Activated CD4-positive, alpha-beta T cell treated with anti-CD3 and anti-CD28 coated beads for 36 hours (primary cell): Measurements from ENCODE around the gene GNA15. TPM values are rescaled to one million over a fixed set of nuclear protein-coding genes. Genes with fewer than 3 reads are reported as not detected.
"Not testable (repeated sequence)": the region's sequence is repeated elsewhere in the genome, so short reads cannot be mapped to it uniquely, and the experiment has no call there.

Experiments
- ATAC-seq: fragments of 200-7000 bp; cut with Tn5 transposase; one replicate; pipeline ENCODE4 v1.10.0; 2021; ENCODE audit warnings: mild to moderate bottlenecking, moderate library complexity
- CTCF ChIA-PET: fragments of 350-600 bp; sonication (Branson Sonifier 250); formaldehyde crosslinking; loops from one replicate; lab custom pipeline; 2021; ENCODE audit warnings: antibody characterized with exemption; lab: Charles Lee
- POLR2A ChIA-PET: fragments of 350-600 bp; sonication (Branson Sonifier 250); formaldehyde crosslinking; loops from one replicate; lab custom pipeline; 2021; ENCODE audit warnings: antibody characterized with exemption, inconsistent platforms; lab: Charles Lee
- DNase-seq: peaks from one replicate; pipeline ENCODE4 v3.0.0-alpha.2; 2020
- H3K27ac Mint-ChIP-seq: one replicate; pipeline ENCODE4 v1.8.0; 2021; ENCODE audit warnings: mixed read lengths
- H3K27me3 Mint-ChIP-seq: one replicate; pipeline ENCODE4 v1.8.0; 2021; ENCODE audit warnings: mixed read lengths
- H3K36me3 Mint-ChIP-seq: one replicate; pipeline ENCODE4 v1.8.0; 2021; ENCODE audit warnings: low read depth, mixed read lengths
- H3K4me1 Mint-ChIP-seq: one replicate; pipeline ENCODE4 v1.8.0; 2021; ENCODE audit warnings: mixed read lengths
- H3K4me3 Mint-ChIP-seq: one replicate; pipeline ENCODE4 v1.8.0; 2021; ENCODE audit warnings: mild to moderate bottlenecking, moderate library complexity, mixed read lengths
- H3K9me3 Mint-ChIP-seq: one replicate; pipeline ENCODE4 v1.8.0; 2021; ENCODE audit warnings: low read depth, mixed read lengths
- intact Hi-C, 2 experiments: fragments of 100-400 bp; cut with DNase I in 1 of 2; cut with micrococcal nuclease in 1 of 2; formaldehyde crosslinking; loops; one replicate each; pipeline versions ENCODE4 v1.14.2 to v1.15.1; 2022 to 2024; cut with DNase I, micrococcal nuclease
- total RNA-seq, 2 experiments: library from RNA; stranded (reverse); gene quantifications; one replicate each; pipeline ENCODE4 v1.2.3, GENCODE V29; 2021

GNA15 gene
- total RNA-seq, 2 experiments from 2014 or later = 64.9 to 70.9 TPM

DNA sequence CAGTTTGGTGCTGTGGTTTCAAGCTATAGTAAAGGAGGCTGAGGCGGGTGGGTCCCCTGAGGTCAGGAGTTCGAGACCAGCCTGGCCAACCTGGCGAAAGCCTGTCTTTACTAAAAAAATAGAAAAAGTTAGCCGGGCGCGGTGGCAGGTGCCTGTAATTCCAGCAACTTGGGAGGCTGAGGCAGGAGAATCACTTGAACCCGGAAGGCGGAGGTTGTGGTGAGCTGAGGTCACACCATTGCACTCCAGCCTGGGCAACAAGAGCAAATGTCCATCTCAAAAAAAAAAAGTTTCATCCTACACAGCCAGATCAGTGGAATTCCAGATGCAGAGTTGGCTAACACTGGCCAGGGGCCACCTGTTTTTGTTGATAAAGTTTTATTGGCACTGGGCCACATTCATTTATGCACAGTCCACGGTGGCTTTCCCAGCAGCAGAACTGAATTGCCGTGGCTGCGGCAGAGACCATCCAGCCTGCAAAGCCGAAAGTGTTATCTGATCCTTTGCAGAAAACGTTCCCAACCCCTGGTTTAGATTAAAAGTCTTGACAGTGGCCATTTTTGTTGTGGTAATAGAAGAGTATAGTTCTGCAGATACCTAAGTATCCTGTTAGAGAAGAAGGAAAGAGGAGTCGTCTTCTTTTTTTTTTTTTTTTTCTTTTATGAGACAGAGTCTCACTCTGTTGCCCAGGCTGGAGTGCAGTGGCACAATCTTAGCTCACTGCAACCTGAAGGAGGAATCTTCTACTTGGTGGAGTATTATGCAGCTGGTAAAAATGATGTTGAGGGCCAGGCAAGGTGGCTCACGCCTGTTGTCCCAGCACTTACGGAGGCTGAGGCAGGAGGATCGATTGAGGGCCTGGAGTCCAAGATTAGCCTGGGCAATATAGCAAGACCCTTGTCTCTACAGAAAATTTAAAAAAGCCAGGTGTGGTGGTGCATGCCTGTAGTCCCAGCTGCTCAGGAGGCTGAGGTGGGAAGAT is 58.6 kb downstream of the GNA15 start:
- Mint-ChIP-seq H3K27me3 (no peaks in the 10 kb centered on the region), H3K27ac (no peak overlapping the region), H3K4me1 (peaks cover 4% of the 10 kb centered on the region), H3K36me3 (peaks cover 15% of the 10 kb centered on the region), H3K4me3 (no peak overlapping the region), H3K9me3 (no peaks in the 10 kb centered on the region)
- intact Hi-C loops = no loop called here
- ATAC-seq (no peak), DNase-seq (no peak)
- ChIA-PET CTCF (interaction anchor here (0.6 kb wide), 2 partner anchors 39 to 394 kb away, joined by 3 read pairs; no protein-coding TSS in a partner anchor), POLR2A (no interaction called here)

DNA sequence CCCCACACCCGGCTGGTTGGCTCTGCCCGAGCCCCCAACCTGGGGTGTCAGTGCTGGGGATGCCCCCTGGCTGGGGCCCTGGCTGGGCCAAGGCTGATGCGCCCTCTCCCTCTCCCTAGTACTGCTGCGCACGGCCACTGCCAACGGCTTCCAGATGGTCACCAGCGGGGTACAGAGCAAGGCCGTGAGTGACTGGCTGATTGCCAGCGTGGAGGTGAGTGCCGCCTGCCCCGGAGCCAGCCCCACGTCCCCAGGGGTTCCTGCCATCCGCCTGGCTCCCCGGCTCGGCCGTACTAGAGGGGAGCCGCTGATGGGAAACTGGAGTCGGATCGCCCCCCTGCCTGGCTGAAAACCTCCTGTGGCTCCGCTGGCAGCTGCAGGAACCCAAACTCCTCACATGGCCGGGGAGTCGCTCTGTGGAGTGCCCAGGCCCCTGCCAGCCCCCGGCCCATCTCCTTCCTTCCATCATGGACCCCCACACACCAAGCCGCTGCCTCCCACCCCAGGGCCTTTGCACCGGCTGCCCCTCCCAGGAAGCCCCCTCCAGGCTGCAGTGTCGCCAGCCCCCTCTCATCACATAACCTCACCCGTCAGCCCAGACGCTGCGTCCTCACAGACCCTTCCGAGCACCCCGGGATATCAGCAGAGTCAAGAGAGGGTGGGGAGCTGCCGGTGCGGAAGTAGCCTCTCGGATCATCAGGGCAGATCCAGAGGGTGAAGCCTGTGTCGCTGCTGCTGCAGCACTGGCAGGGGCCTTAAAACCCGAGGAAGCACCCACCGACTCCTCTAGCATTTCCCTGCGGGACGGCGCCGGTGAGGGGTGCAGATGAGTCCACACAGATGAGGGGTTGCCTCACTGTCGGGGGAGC is 60.5 kb downstream of the GNA15 start:
- intact Hi-C loops = no loop called here
- Mint-ChIP-seq H3K27ac (no peak overlapping the region), H3K4me3 (no peak overlapping the region), H3K27me3 (no peaks in the 10 kb centered on the region), H3K9me3 (no peaks in the 10 kb centered on the region), H3K4me1 (no peaks in the 10 kb centered on the region), H3K36me3 (peaks cover 14% of the 10 kb centered on the region)
- DNase-seq = no peak
- no peak for ATAC-seq
- POLR2A ChIA-PET = interaction anchor here (0.7 kb wide), 1 partner anchor 141 kb away, joined by 3 read pairs; no protein-coding TSS in a partner anchor
- CTCF ChIA-PET = interaction anchor here (0.6 kb wide), 1 partner anchor 36 kb away, joined by 3 read pairs; no protein-coding TSS in a partner anchor

DNA sequence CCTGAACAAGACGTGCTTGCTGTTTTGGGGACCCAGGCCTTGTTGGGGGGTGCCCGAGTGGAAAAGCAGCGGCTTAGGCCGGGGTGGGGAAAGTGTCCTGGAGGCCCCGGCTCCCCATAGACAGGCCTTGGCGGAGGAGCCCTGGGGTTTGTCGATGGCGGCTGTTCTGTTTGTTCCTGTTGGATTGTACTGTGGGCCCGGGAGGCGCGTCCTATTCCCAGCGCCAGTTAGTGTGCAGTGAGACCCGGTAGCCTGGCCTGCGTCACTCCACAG is 61.0 kb downstream of the GNA15 start:
- Mint-ChIP-seq H3K27ac (no peak overlapping the region), H3K9me3 (no peaks in the 10 kb centered on the region), H3K27me3 (no peaks in the 10 kb centered on the region), H3K4me1 (no peaks in the 10 kb centered on the region), H3K4me3 (no peak overlapping the region), H3K36me3 (peaks cover 14% of the 10 kb centered on the region)
- intact Hi-C loops = no loop called here
- no peak for DNase-seq
- ChIA-PET POLR2A (no interaction called here), CTCF (no interaction called here)
- ATAC-seq = no peak

DNA sequence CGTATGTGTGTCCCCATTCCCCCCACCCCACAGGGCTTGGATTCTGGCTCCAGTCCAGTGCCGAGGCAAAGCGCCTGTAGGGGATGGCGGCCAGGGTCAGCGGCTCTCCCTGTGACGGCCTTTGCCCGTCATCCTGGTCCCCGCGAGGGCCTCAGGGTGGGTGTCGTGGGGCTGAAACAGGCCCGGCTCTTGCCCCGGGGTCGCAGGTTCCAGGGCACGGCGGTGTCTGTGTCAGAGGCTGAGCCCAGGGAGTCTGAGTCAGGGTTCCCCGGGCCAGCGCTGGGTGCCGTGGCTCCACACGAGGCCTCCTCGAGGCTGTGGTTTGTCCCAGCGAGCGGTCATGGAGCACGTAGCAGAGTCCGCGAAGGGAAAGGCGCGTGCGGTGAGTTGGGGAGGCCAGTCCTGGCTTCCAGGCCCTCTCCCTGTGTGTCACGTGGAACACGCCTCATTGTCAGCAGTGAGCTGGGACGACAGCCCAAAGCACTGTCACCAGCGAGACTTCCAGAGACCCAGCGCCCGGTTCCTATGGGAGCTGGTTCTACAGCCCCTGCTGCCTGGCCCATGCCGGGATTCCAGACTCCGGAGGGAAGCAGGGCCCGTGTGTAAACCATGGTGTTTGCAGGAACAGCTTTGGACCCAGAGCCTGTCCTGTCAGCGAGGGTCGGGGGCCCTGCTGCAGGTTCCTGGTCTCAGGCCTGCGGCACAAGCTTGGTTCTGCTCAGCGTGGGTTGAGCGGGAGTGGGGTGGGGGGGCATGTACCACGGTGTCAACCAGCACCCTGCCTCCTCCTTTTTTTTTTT is 63.3 kb downstream of the GNA15 start:
- no peak for ATAC-seq

DNA sequence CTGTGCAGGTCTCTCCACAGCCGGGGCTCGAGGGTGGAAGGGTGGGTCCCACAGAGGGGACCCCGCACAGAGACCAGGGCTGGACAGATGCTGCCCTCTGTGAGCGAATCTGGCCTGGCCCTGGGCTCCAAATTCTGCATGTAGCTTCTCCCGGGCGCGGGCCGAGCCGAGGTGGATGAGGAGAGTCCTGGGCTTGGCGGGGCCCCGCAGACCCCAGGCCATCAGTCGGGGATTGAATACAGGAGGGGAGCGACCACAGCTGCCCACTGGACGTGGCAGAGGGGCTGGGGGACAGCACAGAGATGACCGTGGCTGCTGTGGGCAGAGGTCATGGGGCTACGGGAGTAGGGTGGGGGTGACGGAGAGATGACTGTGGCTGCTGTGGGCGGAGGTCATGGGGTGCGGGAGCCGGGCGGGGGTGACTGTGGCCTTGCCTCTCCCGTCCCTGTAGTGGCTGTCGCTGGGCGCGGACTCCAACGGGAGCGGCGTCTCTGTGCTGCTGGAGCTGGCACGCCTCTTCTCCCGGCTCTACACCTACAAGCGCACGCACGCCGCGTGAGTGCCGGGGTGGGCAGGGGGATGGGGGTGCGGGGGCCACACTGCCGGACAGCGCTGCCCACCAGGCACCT is 65.4 kb downstream of the GNA15 start:
- Mint-ChIP-seq H3K4me3 (no peak overlapping the region), H3K27ac (no peak overlapping the region), H3K36me3 (peaks cover 2% of the 10 kb centered on the region), H3K27me3 (no peaks in the 10 kb centered on the region), H3K9me3 (no peaks in the 10 kb centered on the region), H3K4me1 (no peaks in the 10 kb centered on the region)
- intact Hi-C loops = no loop called here
- DNase-seq (no peak), ATAC-seq (no peak)
- ChIA-PET CTCF (interaction anchor here (0.7 kb wide), 1 partner anchor 1348 kb away, joined by 3 read pairs; no protein-coding TSS in a partner anchor), POLR2A (no interaction called here)

More for the DNA sequence above, 63.3 kb downstream of the GNA15 start:
- no peak overlapping the region for H3K27ac Mint-ChIP-seq
- intact Hi-C loops = no loop called here
- H3K4me1 Mint-ChIP-seq = no peaks in the 10 kb centered on the region
- ChIA-PET POLR2A (no interaction called here), CTCF (interaction anchor here (0.6 kb wide), 1 partner anchor 11 kb away, joined by 3 read pairs; no protein-coding TSS in a partner anchor)
- H3K4me3 Mint-ChIP-seq = no peak overlapping the region
- no peak for DNase-seq
- peaks cover 10% of the 10 kb centered on the region for H3K36me3 Mint-ChIP-seq
- H3K27me3 Mint-ChIP-seq = no peaks in the 10 kb centered on the region
- H3K9me3 Mint-ChIP-seq = no peaks in the 10 kb centered on the region

DNA sequence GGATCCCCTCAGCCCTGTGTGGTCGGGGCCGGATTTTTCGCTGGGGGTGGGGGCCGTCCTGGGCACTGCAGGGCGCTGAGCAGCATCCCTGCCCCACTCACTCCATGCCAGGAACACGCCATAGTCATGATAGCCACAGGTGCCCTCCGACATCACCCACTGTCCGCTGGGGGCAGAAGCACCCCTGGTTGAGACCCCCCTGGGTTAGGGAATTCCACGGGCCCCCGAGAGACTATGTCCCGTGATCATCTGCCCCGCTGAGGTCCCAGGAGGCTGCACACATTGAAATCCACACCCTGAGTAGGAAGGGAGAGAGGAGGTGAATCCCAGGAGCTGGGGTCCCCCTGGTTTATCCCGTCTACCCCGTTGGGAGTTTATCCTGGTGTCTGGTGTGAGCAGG is 66.1 kb downstream of the GNA15 start:
- H3K27me3 Mint-ChIP-seq = no peaks in the 10 kb centered on the region
- H3K4me1 Mint-ChIP-seq = no peaks in the 10 kb centered on the region
- ChIA-PET POLR2A (no interaction called here), CTCF (no interaction called here)
- no peak overlapping the region for H3K4me3 Mint-ChIP-seq
- H3K9me3 Mint-ChIP-seq = no peaks in the 10 kb centered on the region
- H3K27ac Mint-ChIP-seq = no peak overlapping the region
- ATAC-seq = no peak
- DNase-seq = no peak
- peaks cover 2% of the 10 kb centered on the region for H3K36me3 Mint-ChIP-seq
- intact Hi-C loops = no loop called here

DNA sequence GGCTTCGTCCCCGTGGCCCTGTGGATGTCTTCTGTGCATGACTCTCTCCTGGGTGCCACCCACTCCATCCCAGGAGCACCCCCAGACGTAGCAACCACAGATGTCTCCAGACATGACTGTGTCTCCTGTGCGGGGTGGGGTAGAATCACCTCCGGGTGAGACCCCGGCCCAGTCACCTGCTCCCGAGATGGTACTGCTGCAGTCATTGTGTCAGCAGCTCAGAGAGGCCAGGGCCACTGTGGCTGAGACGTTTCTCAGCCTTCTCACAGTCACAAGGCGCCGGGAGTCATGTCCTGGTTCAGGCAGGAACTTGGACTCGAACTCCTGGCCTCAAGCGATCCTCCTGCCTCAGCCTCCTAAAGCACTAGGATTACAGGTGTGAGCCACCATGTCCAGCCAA is 66.5 kb downstream of the GNA15 start:
- ChIA-PET POLR2A (no interaction called here), CTCF (no interaction called here)
- Mint-ChIP-seq H3K9me3 (no peaks in the 10 kb centered on the region), H3K4me1 (no peaks in the 10 kb centered on the region), H3K27ac (no peak overlapping the region), H3K27me3 (no peaks in the 10 kb centered on the region), H3K4me3 (no peak overlapping the region), H3K36me3 (peaks cover 2% of the 10 kb centered on the region)
- ATAC-seq = no peak
- intact Hi-C loops = no loop called here
- no peak for DNase-seq

DNA sequence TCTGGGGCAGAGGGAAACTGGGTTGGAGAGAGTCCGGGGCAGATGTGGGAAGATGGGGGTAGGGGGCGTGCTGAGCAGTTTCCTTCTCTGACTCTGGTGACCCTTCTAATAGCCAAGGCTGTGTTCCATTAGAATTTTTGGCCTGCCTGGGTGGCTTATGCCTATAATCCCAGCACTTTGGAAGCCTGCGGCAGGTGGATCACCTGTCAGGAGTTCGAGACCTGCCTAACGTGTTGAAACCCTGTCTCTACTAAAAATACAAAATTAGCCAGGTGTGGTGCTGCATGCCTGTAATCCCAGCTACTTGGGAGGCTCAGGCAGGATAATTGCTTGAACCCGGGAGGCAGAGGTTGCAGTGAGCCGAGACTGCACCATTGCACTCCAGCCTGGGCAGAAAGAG is 67.1 kb downstream of the GNA15 start:
- POLR2A ChIA-PET, ATAC-seq, intact Hi-C loops, H3K27me3 Mint-ChIP-seq, H3K4me1 Mint-ChIP-seq, H3K36me3 Mint-ChIP-seq, H3K27ac Mint-ChIP-seq, DNase-seq, H3K9me3 Mint-ChIP-seq, H3K4me3 Mint-ChIP-seq: not testable (repeated sequence)
- CTCF ChIA-PET = interaction anchor here (0.5 to 1.0 kb wide), 2 partner anchors 127 to 252 kb away, joined by 3 to 5 read pairs; no protein-coding TSS in a partner anchor

DNA sequence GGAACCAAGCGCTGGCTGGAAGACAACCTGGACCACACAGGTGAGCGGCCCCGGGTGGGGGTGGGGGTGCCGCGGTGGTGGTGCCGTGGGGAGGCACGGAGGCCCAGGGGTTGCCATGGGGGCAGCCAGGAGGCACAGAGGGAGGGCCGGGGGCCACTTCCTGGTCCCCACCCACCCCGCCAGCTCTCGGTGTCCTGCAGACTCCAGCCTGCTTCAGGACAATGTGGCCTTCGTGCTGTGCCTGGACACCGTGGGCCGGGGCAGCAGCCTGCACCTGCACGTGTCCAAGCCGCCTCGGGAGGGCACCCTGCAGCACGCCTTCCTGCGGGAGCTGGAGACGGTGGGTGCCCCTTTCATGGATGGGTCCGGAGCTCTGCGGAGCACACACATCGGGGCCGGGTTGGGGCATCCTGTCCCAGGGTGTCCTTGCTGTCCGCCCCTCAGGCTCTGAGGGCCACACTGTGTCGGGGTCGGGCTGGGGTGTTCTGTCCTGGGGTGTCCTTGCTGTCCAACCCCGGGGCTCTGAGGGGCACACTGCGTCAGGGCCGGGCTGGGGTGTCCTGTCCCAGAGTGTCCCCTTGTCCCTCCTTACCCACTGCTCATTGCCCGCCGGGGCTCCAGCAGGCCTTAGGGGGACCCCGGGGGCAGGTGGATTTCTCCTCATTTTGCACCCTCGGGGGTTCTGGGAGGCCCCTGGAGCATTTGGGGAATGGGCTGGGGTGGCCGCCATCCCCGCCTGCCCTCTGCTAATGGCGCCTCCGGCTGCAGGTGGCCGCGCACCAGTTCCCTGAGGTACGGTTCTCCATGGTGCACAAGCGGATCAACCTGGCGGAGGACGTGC is 68.2 kb downstream of the GNA15 start:
- intact Hi-C loops = no loop called here
- Mint-ChIP-seq H3K9me3 (no peaks in the 10 kb centered on the region), H3K27ac (no peak overlapping the region), H3K36me3 (peaks cover 2% of the 10 kb centered on the region), H3K27me3 (no peaks in the 10 kb centered on the region), H3K4me1 (no peaks in the 10 kb centered on the region), H3K4me3 (no peak overlapping the region)
- no peak for ATAC-seq
- CTCF ChIA-PET = interaction anchor here (1.0 kb wide), 1 partner anchor 129 kb away, joined by 5 read pairs; no protein-coding TSS in a partner anchor
- POLR2A ChIA-PET = no interaction called here
- no peak for DNase-seq

DNA sequence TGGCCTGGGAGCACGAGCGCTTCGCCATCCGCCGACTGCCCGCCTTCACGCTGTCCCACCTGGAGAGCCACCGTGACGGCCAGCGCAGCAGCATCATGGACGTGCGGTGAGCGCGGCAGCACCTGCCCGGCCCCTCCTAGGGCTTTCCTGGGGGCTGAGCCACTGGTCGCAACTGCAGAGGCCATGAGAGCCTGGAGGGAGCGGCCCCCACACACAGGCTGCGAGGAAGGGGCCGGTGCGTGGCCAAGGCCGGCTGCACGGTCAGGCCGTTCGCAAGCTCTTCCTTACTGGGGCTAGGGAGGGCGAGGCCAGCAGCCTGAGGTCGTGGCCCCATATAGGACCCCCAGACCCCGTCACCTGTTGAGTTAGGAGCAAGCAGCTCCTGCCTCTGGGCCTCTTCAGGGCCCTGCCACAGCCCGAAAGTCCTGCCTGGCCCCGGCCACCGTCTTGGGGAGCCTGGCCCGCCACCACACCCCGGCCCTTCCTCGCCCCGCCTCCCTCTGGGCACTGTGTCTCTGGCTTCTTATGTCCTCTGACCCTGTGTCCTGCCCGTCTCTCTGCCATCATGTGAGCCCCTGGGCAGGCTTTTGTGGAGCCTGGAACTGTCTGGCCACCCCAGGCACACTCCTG is 68.9 kb downstream of the GNA15 start:
- H3K9me3 Mint-ChIP-seq = no peaks in the 10 kb centered on the region
- ChIA-PET POLR2A (no interaction called here), CTCF (no interaction called here)

More for the DNA sequence above, 68.9 kb downstream of the GNA15 start:
- Mint-ChIP-seq H3K36me3 (peaks cover 7% of the 10 kb centered on the region), H3K4me1 (no peaks in the 10 kb centered on the region), H3K27ac (no peak overlapping the region), H3K4me3 (no peak overlapping the region), H3K27me3 (no peaks in the 10 kb centered on the region)
- DNase-seq = no peak
- intact Hi-C loops = no loop called here
- no peak for ATAC-seq
